ENCODE results near the gene TSHR. TPM values are rescaled to one million over a fixed set of nuclear protein-coding genes. Genes with fewer than 3 reads are reported as not detected.

The TSHR gene
- total and polyA plus RNA-seq, 2 donors (not counting 3 experiments of a cell fraction or from before 2014, with no cell fraction given): not detected

- no peaks in the 10 kb centered on the region for H3K9me1 ChIP-seq (replicated peaks; ENCODE audit: control insufficient read depth, extremely low read depth, insufficient read depth, low read length)
- TF ChIP-seq MAX (IDR thresholded peaks at IDR 0.05; ENCODE audit: insufficient read depth, insufficient read length) (no peak), JUN (IDR thresholded peaks at IDR 0.05; ENCODE audit: borderline replicate concordance, insufficient read depth, insufficient read length, low read depth) (no peak), FOS (IDR thresholded peaks at IDR 0.05; ENCODE audit: borderline replicate concordance, insufficient read depth, low read length) (no peak), GATA2 (IDR thresholded peaks at IDR 0.05; ENCODE audit: insufficient read depth, insufficient read length, low read depth, low read length) (no peak), MYC (IDR thresholded peaks at IDR 0.05; ENCODE audit: low read depth, low read length) (no peak), CTCF (IDR thresholded peaks at IDR 0.05; ENCODE audit: extremely low read depth in 1 of 2, insufficient read depth in 1 of 2, low read depth in 1 of 2, low read length in 2 of 2) (no peak), POLR2AphosphoS5 (IDR thresholded peaks at IDR 0.05; ENCODE audit: insufficient read depth, low read depth, low read length) (no peak), EZH2 (IDR thresholded peaks at IDR 0.05; ENCODE audit: borderline replicate concordance, low read depth, low read length, severe bottlenecking) (no peak), POLR2A (IDR thresholded peaks at IDR 0.05; ENCODE audit: low read depth, low read length) (no peak)
- dilution Hi-C loops (cut with MboI; ENCODE audit: extremely low pct_ligation_motif_present, low sequenced_read_pairs) (no loop called here), intact Hi-C loops (cut with micrococcal nuclease) (no loop called here)
- no peaks in the 10 kb centered on the region for H4K20me1 ChIP-seq (replicated peaks; ENCODE audit: control insufficient read depth, extremely low read depth, insufficient read depth, low read length)
- no peak overlapping the region for H3K4me3 ChIP-seq (replicated peaks in 1 of 3; ENCODE audit: insufficient read depth in 1 of 3, low read depth in 1 of 3, low read length in 3 of 3)
- H3K27me3 ChIP-seq (ENCODE audit: control insufficient read depth in 2 of 2, insufficient read depth in 2 of 2, low read length in 2 of 2): no peaks in the 10 kb centered on the region
- FAIRE-seq (no peak), DNase-seq (ENCODE audit: low read depth, low spot score) (no peak)
- ChIA-PET CTCF (no interaction called here), POLR2A (no interaction called here)
- H3K4me2 ChIP-seq (ENCODE audit: insufficient read depth, low read length): no peak overlapping the region
- H3K79me2 ChIP-seq (ENCODE audit: control insufficient read depth, insufficient read depth, low read length): no peaks in the 10 kb centered on the region
- no peaks in the 10 kb centered on the region for H3K4me1 ChIP-seq (ENCODE audit: control insufficient read depth, extremely low read depth, insufficient read depth, low read length)
- H3K9ac ChIP-seq (replicated peaks; ENCODE audit: extremely low read depth, insufficient read depth, low read length): no peak overlapping the region
- H2AFZ ChIP-seq (ENCODE audit: low read depth, low read length): no peak overlapping the region
- H3K9me3 ChIP-seq (replicated peaks; ENCODE audit: control insufficient read depth, insufficient read depth, low read length): no peaks in the 10 kb centered on the region
- H3K36me3 ChIP-seq (ENCODE audit: control insufficient read depth in 2 of 2, extremely low read depth in 1 of 2, insufficient read depth in 2 of 2, low read length in 2 of 2): no peaks in the 10 kb centered on the region
- no TSS peak for BruUV-seq (replicated peaks)
- no peak overlapping the region for H3K27ac ChIP-seq (ENCODE audit: insufficient read depth, low read depth, low read length)
These were observed 50.8 kb downstream of the TSHR start for GRCh38 chr14:81006266-81006665.
